Stimulated activated CD8-positive, alpha-beta memory T cell treated with anti-CD3 and anti-CD28 coated beads, Interleukin-15, amount 100 ng/mL, for 4 hours (primary cell): ENCODE results near the gene KCTD16.

Source experiments
- DNase-seq, 2 donors: peaks; one replicate each; pipeline ENCODE4 v3.0.0-alpha.2; 2020; ENCODE audit warnings: low read depth in 2 of 2

The KCTD16 gene

GRCh38 chr5:144166696-144167095 lies 4.0 kb upstream of the KCTD16 start:
- no peak for DNase-seq

GRCh38 chr5:144167998-144168397 lies 2.7 kb upstream of the KCTD16 start:
- DNase-seq: no peak

GRCh38 chr5:144169904-144170275 lies 783 bp upstream of the KCTD16 start:
- DNase-seq: no peak

DNA sequence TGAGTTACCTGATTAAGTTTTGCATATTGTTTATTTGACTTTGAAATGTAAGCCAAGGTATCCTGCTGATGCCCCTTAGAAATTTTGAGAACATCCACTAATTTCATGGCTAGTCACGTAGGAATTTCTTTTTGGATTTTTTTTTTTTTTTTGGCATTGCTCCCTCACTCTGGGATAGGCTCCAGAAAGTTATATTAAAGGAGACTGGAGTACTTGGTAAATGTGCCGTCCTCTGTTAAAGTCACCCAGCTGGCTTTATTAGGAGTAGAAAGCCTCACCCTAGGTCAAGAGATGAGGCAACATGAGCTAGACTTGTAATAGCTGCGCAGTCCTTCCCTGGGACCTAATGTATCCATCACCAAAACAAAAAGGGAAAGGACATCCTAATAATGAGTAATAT lies 3.1 kb downstream of the KCTD16 start:
- DNase-seq: no peak

- no peak for DNase-seq
Observed at GRCh38 chr5:144177548-144177947, 6.9 kb downstream of the KCTD16 start.

DNA sequence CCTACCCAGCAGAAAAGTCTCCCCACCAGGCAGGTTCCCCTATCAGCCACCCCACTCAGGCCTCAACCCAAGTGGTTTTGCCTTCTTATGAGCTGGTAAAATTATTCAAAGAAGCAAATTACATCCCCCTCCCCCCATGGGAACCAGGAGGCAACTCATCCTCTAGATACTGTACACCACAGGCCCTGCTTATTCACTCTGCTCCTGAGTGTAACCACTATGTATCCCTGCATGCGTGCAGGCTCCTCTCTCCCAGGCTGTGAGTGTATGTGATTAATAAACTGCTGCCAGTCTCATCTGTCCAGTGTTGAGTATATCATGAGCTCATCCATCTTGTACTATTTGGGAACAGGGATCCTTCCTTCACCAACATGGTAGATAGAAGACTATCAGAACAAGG lies 8.6 kb downstream of the KCTD16 start:
- DNase-seq: no peak

DNA sequence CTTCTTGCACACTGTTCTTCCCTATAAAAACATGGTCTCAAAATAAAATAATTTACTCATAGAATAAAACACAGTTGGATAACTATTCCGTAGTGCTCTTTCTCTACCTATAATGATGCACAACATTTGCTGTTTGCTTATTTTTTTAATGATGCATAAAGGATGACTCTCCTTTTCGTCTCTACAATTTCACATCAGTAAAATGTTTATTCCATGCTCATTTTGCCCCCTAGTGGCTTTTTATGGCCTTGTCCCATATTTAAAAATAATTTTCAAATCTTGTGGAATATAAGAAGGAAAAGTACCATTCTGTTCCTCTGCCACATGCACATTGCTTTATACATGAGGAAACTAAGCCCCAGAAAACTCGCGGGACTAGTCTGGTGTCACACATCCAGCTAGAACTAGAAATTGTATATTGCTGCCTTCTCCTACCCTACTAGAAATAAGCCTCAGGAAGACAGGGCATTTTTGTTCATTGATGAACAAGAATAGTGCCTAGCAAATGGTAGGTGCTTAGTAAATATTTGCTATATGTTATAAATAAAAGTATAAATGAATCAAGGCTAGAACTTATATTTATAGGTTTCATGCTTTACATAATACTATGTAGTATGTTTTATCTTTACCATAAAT lies 12.7 kb downstream of the KCTD16 start:
- DNase-seq: no peak

GRCh38 chr5:144187699-144188294 lies 17.1 kb downstream of the KCTD16 start:
- DNase-seq: peak; percentile 49 to 68

DNA sequence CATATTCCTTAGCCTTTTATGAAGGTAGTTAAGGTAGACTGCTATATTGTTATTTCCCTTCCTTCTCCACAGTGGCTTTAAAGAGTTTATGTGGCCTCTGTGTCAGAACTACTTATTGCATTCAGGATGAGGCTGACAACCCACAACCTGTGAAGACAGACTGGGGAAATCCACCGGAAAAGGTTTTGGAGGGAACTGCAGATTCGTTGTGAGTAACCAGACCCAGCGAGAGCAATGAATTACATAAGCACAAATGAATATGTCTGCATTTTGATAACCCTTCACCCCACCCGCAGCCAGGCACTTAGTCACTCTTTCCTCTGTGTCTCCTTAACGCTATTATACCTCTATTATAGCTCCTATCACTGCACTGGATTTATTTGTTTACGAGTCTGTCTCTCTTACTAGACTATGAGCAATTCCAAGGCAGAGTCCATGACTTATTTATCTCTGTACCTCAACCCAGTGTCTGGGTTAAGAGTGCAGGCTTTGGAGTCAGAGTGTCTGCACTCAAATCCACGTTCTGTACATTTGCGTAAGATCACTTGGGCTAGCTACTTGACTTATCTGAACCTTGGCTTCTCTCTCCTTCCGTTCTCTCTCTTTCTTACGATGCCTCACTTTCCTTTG lies 19.2 kb downstream of the KCTD16 start:
- DNase-seq: peak; percentile 58 to 74

DNA sequence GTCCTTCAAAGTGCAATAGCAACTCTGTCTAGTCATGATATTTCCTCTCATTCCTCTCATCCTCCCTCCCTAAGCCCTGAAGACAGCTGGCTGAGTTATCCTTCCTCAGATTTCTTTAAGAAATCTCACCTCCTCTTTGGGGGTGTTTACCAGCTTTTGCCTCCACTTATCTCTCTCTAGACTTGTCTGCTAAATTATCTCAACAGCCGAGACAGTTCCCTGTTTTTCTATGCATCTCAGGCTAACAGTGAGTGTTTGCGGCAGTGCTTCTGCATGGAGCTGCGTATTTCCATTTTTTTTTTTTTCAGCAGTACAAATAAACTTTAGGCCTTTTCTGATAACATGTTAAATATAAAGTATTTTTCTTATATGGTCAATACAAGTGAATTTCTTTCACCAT lies 20.9 kb downstream of the KCTD16 start:
- DNase-seq: no peak

GRCh38 chr5:144191998-144192397 lies 21.3 kb downstream of the KCTD16 start:
- peak in 1 of 2 donors; percentile 17 for DNase-seq

- no peak for DNase-seq
Observed at GRCh38 chr5:144192661-144193060, 22.0 kb downstream of the KCTD16 start.

DNA sequence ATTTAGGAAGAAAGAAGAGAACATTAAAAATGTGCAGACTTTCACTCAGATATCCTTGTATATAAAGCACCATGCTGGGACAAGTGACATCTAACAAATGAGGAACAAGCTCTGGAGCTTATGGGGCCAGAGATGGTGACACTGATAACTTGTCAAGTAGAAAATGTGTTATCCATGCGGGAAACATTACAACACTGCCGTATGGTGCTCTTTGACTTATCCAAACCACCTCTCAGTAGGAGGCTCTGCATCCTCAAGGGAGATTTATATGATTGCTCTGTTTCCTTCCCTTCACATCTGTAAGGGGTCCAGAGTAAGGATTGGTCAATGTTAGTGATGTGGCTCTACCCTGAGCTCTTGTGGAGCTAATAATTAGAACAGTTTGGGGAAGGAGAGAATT lies 23.5 kb downstream of the KCTD16 start:
- no peak for DNase-seq

- DNase-seq: no peak
Observed at GRCh38 chr5:144195448-144195847, 24.8 kb downstream of the KCTD16 start.

DNA sequence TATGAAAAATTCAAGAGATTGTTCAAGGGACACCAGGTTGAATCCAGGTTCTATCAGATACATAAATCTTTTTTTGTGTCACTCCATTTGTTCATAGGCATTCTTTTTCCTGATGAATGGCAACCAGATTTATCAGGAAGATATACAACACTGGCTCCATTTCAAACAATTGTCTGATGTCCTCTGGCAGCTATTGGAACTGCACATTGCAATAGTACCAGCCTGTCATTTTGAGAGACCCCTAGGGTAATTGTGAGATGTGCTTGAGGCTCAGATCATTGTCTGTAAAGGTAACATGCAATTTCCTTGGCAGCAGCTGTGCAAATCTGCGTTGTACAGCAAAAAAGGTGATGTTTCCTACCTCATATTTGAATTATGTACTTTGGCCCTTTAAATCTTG lies 25.9 kb downstream of the KCTD16 start:
- no peak for DNase-seq

DNA sequence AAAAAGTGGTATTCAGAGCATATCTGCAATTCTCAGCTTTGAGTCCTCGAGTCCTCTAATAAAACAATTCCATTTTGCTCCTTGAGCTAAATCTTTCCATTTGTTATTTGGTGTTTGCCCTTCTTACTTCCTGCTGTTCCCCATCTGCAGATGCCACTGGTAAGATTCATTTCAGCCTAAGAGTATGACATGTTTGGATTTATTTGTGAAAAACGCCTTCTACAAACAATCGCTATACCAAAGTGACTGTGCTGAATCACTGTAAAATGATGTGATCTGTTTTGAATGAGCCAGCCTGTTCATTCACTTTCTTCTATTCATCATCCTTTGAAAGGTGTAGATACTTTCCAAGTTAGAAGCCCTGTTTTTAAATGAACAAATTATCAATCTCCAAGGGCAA lies 27.7 kb downstream of the KCTD16 start:
- DNase-seq: no peak

- no peak for DNase-seq
Observed at GRCh38 chr5:144201588-144201987, 30.9 kb downstream of the KCTD16 start.

DNA sequence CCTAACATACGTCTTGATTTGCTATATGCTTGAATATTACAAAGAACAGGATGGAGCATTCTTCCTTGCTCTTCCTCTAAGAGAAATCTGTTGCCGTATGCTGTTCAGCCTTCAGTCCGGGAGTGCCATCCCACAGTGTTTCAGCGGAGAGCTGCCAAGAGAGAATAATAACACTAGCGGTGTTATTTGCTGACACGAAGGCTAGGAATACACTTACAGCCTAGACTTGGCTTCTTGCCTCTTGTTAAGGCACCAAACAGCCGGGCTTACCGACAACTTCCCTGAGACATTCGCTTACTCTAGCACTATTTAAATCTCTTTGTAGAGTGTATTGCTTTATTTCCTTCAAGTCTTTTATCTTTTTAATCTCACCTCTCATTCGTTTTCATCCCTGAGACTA lies 31.4 kb downstream of the KCTD16 start:
- no peak for DNase-seq

- DNase-seq: no peak
Observed at GRCh38 chr5:144202726-144203125, 32.1 kb downstream of the KCTD16 start.

DNA sequence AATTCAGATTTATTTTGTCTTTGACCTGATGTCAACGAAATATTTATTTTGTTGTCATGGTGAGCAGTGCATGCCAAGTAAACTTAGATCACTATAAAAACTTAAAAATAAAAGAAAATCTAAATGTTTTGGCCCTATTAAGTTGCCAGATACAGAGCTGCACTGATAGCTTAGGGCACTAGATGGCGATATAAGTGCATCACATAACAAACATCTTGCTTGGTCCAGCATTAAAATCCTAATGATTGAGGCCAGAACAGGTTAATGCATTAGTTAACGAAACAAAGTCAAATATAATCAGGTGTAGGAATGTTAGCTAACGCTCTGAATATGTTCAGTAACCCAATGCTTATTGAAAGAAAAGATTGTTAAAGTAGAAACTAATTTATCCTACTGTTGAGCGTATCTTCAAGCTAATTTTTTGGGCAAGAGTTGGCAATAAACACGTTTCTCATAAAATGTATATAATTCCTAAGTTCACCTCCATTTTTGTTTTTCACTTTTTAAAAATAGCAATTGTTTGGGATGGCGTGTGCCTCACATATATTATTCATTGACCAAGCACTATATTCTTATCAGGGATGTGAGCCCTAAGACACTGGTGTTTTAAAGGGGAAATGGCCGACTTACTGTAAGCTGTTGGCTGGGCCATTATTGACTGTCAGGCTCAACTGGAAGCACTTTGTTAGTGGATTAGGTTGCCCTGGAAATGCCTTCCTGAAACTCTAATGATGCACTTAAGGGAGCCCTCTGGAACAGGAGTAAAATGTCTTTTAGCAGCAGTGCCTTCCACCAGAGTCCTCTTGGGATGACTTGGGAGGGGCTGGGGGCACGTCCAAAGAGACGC lies 33.3 kb downstream of the KCTD16 start:
- DNase-seq: peak in 1 of 2 donors; percentile 8

GRCh38 chr5:144205141-144205551 lies 34.5 kb downstream of the KCTD16 start:
- no peak for DNase-seq

DNA sequence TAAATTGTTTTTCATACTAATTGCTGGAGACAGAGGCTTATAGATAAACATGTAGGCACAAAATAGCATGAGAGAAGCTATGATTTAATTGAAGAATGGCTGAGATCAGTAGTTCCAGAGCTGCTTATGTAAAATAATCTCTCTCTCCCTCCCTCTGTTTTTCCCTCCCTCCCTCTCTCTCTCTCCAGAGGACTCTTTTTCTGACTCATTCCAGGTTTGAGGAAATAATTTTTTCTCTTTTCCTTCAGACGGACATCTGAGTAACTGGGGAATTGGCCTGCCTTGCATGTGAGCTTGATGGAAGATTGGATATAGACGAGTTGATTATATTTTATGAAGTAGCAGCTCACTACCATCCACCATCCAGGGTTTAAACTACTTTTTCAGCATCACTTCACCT lies 35.5 kb downstream of the KCTD16 start:
- no peak for DNase-seq
